ENCODE data around the gene CYP26B1. TPM values are rescaled to one million over a fixed set of nuclear protein-coding genes. Genes with fewer than 3 reads are reported as not detected.

Gene CYP26B1
- total and polyA plus RNA-seq, 2 of the 8 experiments (the other 6 are each of a cell fraction or from before 2014, with no cell fraction given): 0.06 to 0.69 TPM

DNA sequence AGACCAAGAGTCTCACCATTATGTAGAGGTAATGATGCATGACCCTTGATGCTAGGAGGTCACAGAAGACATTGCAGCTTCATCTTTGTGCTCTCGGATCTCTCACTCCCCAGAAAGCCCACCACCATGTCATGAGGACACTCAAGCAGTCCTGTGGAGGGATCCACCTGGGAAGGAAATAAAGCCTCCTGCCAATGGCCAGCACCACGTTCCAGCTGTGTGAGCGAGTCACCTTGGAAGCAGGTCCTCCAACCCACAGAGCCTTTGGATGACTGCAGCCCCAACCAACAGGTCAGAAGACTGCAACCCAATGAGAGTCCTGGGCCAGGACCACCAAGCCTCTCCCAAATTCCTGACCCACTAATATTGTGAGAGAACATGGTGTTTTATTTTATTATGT lies 38.4 kb downstream of the CYP26B1 start:
- Histone ChIP-seq H2BK5ac (ENCODE audit: low read depth, low read length) (no peak overlapping the region), H2AK5ac (ENCODE audit: low read depth, low read length) (no peak overlapping the region), H2BK20ac (ENCODE audit: low read length) (no peak overlapping the region), H2BK15ac (ENCODE audit: low read length) (no peak overlapping the region), H3K9me3 (ENCODE audit: insufficient read depth in 2 of 2, low read depth in 1 of 2, low read length in 1 of 2) (peaks cover 4 to 5% of the 10 kb centered on the region in 2 experiments; a peak in 1 of 4 replicates), H4K91ac (replicated peaks; ENCODE audit: insufficient read length, low read length) (no peak overlapping the region), H2AFZ (ENCODE audit: low read length) (no peak overlapping the region), H3K56ac (replicated peaks; ENCODE audit: insufficient read length, low read depth, low read length) (no peak overlapping the region), H3K79me2 (ENCODE audit: control insufficient read depth in 1 of 2, insufficient read depth in 2 of 2, low read length in 2 of 2) (no peaks in the 10 kb centered on the region), H4K20me1 (replicated peaks in 1 of 2; ENCODE audit: control insufficient read depth in 1 of 2, insufficient read depth in 2 of 2, low read length in 2 of 2) (no peaks in the 10 kb centered on the region), H3K23ac (ENCODE audit: insufficient read length) (no peak overlapping the region), H3K9ac (replicated peaks in 1 of 4; ENCODE audit: extremely low read depth in 1 of 4, low read depth in 3 of 4, low read length in 3 of 4) (no peak overlapping the region), H3K14ac (ENCODE audit: insufficient read length) (no peak overlapping the region), H3K23me2 (ENCODE audit: low read depth, low read length) (no peaks in the 10 kb centered on the region), H3K79me1 (ENCODE audit: low read depth, low read length) (no peaks in the 10 kb centered on the region), H3K36me3 (ENCODE audit: control insufficient read depth in 2 of 4, insufficient read depth in 4 of 4, low read length in 3 of 4) (no peaks in the 10 kb centered on the region), H3K4me2 (ENCODE audit: insufficient read depth in 1 of 2, low read depth in 2 of 2, low read length in 2 of 2) (no peak overlapping the region), H3K18ac (ENCODE audit: extremely low read depth, low read length) (no peak overlapping the region), H3K4ac (replicated peaks; ENCODE audit: insufficient read length, low read depth, low read length) (no peak overlapping the region), H3K4me3 (ENCODE audit: extremely low read depth in 1 of 4, insufficient read depth in 2 of 4, low read depth in 3 of 4, low read length in 4 of 4) (no peak overlapping the region), H4K5ac (ENCODE audit: insufficient read length, low read depth, low read length) (no peak overlapping the region), H3K27me3 (replicated peaks in 1 of 4; ENCODE audit: control insufficient read depth in 3 of 4, extremely low read depth in 1 of 4, insufficient read depth in 3 of 4, low read length in 3 of 4) (no peaks in the 10 kb centered on the region), H2BK120ac (replicated peaks; ENCODE audit: low read depth, low read length) (no peak overlapping the region), H3K27ac (ENCODE audit: low read depth, low read length) (no peak overlapping the region), H3K4me1 (replicated peaks in 1 of 4; ENCODE audit: control insufficient read depth in 3 of 4, insufficient read depth in 4 of 4, low read length in 3 of 4) (no peaks in the 10 kb centered on the region; a peak in 3 of 7 replicates), H2BK12ac (ENCODE audit: low read depth, low read length) (no peak overlapping the region), H4K8ac (ENCODE audit: extremely low read depth, insufficient read depth, low read length) (no peak overlapping the region)
- 92% methylated on average over 3 of the region's 3 CpGs; no CpG with 5 or more reads in 1 of the 2 experiments for WGBS, 2 experiments (ENCODE audit: extremely low coverage in 1 of 2, insufficient coverage in 1 of 2, insufficient read length in 1 of 2, insufficient replicate concordance in 2 of 2, low coverage in 1 of 2, low lambda C conversion rate in 2 of 2, missing lambda C conversion rate in 1 of 2)
- CTCF ChIA-PET (ENCODE audit: partially characterized antibody): interaction anchor here (0.8 to 1.7 kb wide), 6 partner anchors 21 to 186 kb away, joined by 3 to 5 read pairs (median 3); no protein-coding TSS in a partner anchor
- POLR2A ChIA-PET (ENCODE audit: partially characterized antibody): no interaction called here
- no peak for FAIRE-seq
- TF ChIP-seq JUND (IDR thresholded peaks at IDR 0.05; ENCODE audit: low read length) (no peak), TEAD4 (IDR thresholded peaks at IDR 0.05; ENCODE audit: low read depth, low read length) (no peak), KDM5A (IDR thresholded peaks at IDR 0.05; ENCODE audit: low read length) (no peak), KDM4A (IDR thresholded peaks at IDR 0.05; ENCODE audit: low read depth, low read length, severe bottlenecking) (no peak), NANOG (IDR thresholded peaks at IDR 0.05; ENCODE audit: insufficient read depth, low read depth, low read length, poor library complexity, severe bottlenecking) (no peak), POLR2A (IDR thresholded peaks at IDR 0.05; ENCODE audit: control extremely low read depth in 1 of 2, low read depth in 2 of 2, low read length in 2 of 2) (no peak), FOSL1 (IDR thresholded peaks at IDR 0.05; ENCODE audit: insufficient read depth, low read depth, low read length) (no peak)
- TF ChIP-seq, protein P1, sequence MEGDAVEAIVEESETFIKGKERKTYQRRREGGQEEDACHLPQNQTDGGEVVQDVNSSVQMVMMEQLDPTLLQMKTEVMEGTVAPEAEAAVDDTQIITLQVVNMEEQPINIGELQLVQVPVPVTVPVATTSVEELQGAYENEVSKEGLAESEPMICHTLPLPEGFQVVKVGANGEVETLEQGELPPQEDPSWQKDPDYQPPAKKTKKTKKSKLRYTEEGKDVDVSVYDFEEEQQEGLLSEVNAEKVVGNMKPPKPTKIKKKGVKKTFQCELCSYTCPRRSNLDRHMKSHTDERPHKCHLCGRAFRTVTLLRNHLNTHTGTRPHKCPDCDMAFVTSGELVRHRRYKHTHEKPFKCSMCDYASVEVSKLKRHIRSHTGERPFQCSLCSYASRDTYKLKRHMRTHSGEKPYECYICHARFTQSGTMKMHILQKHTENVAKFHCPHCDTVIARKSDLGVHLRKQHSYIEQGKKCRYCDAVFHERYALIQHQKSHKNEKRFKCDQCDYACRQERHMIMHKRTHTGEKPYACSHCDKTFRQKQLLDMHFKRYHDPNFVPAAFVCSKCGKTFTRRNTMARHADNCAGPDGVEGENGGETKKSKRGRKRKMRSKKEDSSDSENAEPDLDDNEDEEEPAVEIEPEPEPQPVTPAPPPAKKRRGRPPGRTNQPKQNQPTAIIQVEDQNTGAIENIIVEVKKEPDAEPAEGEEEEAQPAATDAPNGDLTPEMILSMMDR (IDR thresholded peaks at IDR 0.05; ENCODE audit: control extremely low read depth in 1 of 3, insufficient read depth in 1 of 3, low read depth in 1 of 3, low read length in 3 of 3): no peak
- no peak for DNase-seq (ENCODE audit: low read depth in 1 of 2, low spot score in 2 of 2)

Measured in H1 (cell line).